Activated naive CD4-positive, alpha-beta T cell treated with anti-CD3 and anti-CD28 coated beads, Interleukin-2, amount 50 U/mL, for 24 hours (primary cell): ENCODE measurements around the gene APOB.

Experiments used
- H3K27ac Mint-ChIP-seq: one replicate; pipeline ENCODE4 v1.8.0; 2021; ENCODE audit warnings: mild to moderate bottlenecking, mixed read lengths
- H3K27me3 Mint-ChIP-seq: one replicate; pipeline ENCODE4 v1.8.0; 2021; ENCODE audit warnings: mixed read lengths
- H3K36me3 Mint-ChIP-seq: one replicate; pipeline ENCODE4 v1.8.0; 2021; ENCODE audit warnings: mixed read lengths
- H3K4me1 Mint-ChIP-seq: one replicate; pipeline ENCODE4 v1.8.0; 2021; ENCODE audit warnings: mixed read lengths
- H3K4me3 Mint-ChIP-seq: one replicate; pipeline ENCODE4 v1.8.0; 2021; ENCODE audit warnings: mild to moderate bottlenecking, mixed read lengths
- H3K9me3 Mint-ChIP-seq: one replicate; pipeline ENCODE4 v1.8.0; 2021; ENCODE audit warnings: mixed read lengths

Gene APOB

GRCh38 chr2:21018290-21018689 is 25.6 kb downstream of the APOB start:
- Mint-ChIP-seq H3K27ac (no peak overlapping the region), H3K4me1 (no peaks in the 10 kb centered on the region), H3K4me3 (no peak overlapping the region), H3K27me3 (peaks cover 11% of the 10 kb centered on the region), H3K36me3 (no peaks in the 10 kb centered on the region), H3K9me3 (no peaks in the 10 kb centered on the region)

- Mint-ChIP-seq H3K27me3 (peaks cover 8% of the 10 kb centered on the region), H3K9me3 (no peaks in the 10 kb centered on the region), H3K4me3 (no peak overlapping the region), H3K27ac (no peak overlapping the region), H3K4me1 (no peaks in the 10 kb centered on the region), H3K36me3 (no peaks in the 10 kb centered on the region)
These were observed 26.1 kb downstream of the APOB start for GRCh38 chr2:21017748-21018276.

DNA sequence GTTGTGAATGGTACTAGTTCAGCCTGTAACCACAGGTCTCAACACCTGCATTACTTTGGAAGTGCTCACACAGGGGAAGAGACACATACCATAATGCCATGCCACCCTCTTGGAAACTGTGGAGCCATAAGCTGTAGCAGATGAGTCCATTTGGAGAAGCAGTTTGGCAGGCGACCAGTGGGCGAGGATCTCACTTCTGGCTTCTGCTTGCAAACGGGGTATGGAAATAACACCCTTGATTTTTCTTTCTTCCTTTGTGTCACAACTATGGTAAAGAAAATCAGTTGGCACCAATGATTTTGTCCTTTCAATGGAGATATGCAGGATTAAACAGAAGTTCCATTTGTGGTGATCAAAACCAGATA is 28.6 kb downstream of the APOB start:
- Mint-ChIP-seq H3K4me3 (no peak overlapping the region), H3K27me3 (peaks cover 10% of the 10 kb centered on the region), H3K4me1 (no peaks in the 10 kb centered on the region), H3K9me3 (no peaks in the 10 kb centered on the region), H3K27ac (no peak overlapping the region), H3K36me3 (no peaks in the 10 kb centered on the region)

GRCh38 chr2:21014364-21015280 is 29.3 kb downstream of the APOB start:
- Mint-ChIP-seq H3K27ac (no peak overlapping the region), H3K9me3 (no peaks in the 10 kb centered on the region), H3K27me3 (peaks cover 11% of the 10 kb centered on the region), H3K36me3 (no peaks in the 10 kb centered on the region), H3K4me1 (no peaks in the 10 kb centered on the region), H3K4me3 (no peak overlapping the region)

DNA sequence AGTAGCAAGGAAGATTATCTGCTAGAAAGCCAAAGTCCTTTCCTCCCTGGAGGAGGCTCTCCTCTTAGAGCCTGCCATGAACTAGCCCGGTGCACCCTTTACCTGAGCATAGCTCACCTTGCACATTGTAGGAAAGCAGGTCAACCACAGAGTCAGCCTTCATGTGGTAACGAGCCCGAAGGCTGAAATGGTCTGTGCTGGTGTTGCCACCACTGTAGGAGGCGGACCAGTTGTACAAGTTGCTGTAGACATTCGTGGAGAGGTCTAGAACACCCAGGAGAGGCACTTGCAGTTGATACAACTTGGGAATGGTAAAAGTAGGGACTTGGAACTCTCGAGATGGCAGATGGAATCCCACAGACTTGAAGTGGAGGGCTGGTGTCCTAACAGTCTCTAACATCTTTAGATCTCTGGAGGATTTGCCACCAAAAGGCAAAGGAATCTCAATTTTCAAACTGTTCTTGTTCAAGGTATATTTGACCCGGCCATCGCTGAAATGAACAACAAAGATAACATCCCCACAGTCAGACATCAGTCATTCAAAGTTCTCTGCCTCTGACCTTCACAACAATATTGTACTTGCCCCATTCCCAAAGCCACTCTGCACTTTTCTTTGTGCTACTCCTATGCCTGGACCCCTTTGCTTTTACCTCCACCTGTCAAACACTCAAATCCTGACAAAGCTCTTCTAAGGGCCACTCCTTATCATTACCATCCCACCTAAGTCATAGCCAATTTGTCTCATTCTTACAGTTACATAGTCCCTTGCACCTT is 30.6 kb downstream of the APOB start:
- Mint-ChIP-seq H3K27ac (no peak overlapping the region), H3K36me3 (no peaks in the 10 kb centered on the region)

GRCh38 chr2:21012557-21012937 is 31.3 kb downstream of the APOB start:
- H3K4me3 Mint-ChIP-seq: no peak overlapping the region
- H3K36me3 Mint-ChIP-seq: no peaks in the 10 kb centered on the region
- H3K27me3 Mint-ChIP-seq: peaks cover 11% of the 10 kb centered on the region
- no peak overlapping the region for H3K27ac Mint-ChIP-seq
- H3K9me3 Mint-ChIP-seq: no peaks in the 10 kb centered on the region
- H3K4me1 Mint-ChIP-seq: no peaks in the 10 kb centered on the region

More for the DNA sequence above, 30.6 kb downstream of the APOB start:
- Mint-ChIP-seq H3K9me3 (no peaks in the 10 kb centered on the region), H3K4me1 (no peaks in the 10 kb centered on the region), H3K27me3 (peaks cover 14% of the 10 kb centered on the region), H3K4me3 (no peak overlapping the region)

DNA sequence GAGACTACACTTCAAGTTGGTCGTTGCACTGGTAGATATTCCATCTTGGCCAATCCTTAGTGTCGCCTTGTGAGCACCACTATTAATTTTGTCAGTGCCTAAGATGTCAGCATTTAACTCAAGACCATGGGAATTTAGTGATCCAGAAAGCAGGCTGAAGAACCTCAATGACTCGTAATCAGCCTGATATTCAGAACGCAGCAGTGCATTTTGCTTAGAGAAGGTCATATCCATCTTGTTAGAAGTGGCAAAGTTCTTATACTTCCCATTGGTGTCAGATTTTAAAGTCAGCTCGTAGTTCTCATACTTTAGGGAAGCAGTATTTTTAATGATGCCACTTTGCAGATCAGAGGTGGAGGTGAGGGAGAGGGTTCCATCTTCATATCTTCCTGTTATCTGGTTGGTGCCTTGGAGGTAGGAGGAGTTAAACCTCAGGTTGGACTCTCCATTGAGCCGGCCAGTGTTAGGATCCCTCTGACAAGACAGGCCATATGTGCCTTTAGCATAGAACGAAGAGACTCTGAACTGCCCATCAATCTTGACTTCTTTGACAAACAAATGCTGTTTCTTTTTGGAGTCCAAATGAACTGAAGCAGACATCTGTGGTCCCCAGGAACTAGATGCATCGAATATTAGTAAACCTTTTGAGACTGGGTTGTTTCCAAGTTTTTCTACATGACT is 31.9 kb downstream of the APOB start:
- Mint-ChIP-seq H3K4me1 (no peaks in the 10 kb centered on the region), H3K4me3 (no peak overlapping the region), H3K27me3 (peaks cover 11% of the 10 kb centered on the region), H3K36me3 (no peaks in the 10 kb centered on the region), H3K9me3 (no peaks in the 10 kb centered on the region), H3K27ac (no peak overlapping the region)

DNA sequence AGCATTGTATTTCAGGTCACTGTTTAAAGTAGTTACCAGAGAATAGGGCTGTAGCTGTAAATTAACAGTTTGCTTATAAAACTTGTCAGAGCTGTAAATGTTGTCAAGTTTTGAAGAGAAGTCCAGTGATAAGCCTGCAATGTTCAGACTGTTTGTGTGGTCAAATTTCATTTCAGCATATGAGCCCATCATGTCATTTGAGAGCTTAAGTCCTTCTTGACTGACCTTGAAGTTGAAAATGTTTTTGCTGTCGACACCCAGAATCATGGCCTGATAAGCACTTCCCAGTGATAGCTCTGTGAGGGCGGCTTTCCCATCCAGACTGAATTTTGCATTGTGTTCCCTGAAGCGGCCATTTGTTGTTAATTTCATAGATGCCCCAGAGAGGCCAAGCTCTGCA is 32.4 kb downstream of the APOB start:
- no peak overlapping the region for H3K4me3 Mint-ChIP-seq
- H3K27me3 Mint-ChIP-seq: peaks cover 15% of the 10 kb centered on the region
- no peaks in the 10 kb centered on the region for H3K36me3 Mint-ChIP-seq
- H3K4me1 Mint-ChIP-seq: no peaks in the 10 kb centered on the region
- no peaks in the 10 kb centered on the region for H3K9me3 Mint-ChIP-seq
- no peak overlapping the region for H3K27ac Mint-ChIP-seq

- no peaks in the 10 kb centered on the region for H3K9me3 Mint-ChIP-seq
- no peaks in the 10 kb centered on the region for H3K4me1 Mint-ChIP-seq
- no peak overlapping the region for H3K4me3 Mint-ChIP-seq
- H3K36me3 Mint-ChIP-seq: no peaks in the 10 kb centered on the region
- no peak overlapping the region for H3K27ac Mint-ChIP-seq
- H3K27me3 Mint-ChIP-seq: peaks cover 14% of the 10 kb centered on the region
These were observed 32.9 kb downstream of the APOB start for GRCh38 chr2:21010813-21011439.

GRCh38 chr2:21009662-21010225 is 34.1 kb downstream of the APOB start:
- Mint-ChIP-seq H3K9me3 (no peaks in the 10 kb centered on the region), H3K27ac (no peak overlapping the region), H3K27me3 (peaks cover 12% of the 10 kb centered on the region), H3K36me3 (no peaks in the 10 kb centered on the region), H3K4me3 (no peak overlapping the region), H3K4me1 (no peaks in the 10 kb centered on the region)

DNA sequence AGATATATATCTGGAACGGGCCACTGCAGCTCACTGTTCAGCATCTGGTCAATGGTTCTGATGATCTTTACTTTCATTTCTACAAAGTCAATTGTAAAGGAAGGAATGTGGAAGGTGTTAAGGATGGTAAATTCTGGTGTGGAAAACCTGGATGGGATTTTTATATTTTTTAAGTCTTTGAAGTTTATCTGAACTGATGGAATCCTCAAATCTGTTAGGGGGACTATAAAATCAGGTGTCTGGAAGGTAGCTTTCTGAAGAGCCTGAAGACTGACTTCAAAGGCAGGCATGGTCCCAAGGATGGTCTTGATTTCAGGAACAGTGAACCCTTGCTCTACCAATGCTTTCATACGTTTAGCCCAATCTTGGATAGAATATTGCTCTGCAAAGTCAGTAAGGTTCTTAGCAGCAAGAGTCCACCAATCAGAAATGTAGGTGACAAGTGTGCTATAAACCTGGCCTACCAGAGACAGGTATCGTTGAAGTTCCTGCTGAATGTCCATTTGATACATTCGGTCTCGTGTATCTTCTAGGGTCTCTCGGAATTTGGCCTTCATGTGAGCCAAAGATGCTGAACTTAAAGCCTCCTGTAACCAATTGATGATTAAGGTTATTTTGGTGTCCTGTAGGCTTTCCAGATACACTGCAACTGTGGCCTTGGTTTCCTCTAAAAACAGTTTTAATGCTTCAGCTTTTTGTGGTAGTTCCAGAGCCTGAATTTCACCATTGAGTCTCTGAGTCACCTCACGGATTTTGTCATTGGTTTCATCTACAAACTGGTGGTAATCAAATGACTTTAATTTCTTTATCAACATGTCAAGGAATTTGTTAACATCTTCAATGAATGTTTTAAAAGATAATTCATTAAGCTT is 34.8 kb downstream of the APOB start:
- H3K4me1 Mint-ChIP-seq: no peaks in the 10 kb centered on the region
- no peak overlapping the region for H3K4me3 Mint-ChIP-seq
- H3K27ac Mint-ChIP-seq: no peak overlapping the region
- H3K27me3 Mint-ChIP-seq: peaks cover 12% of the 10 kb centered on the region
- H3K36me3 Mint-ChIP-seq: no peaks in the 10 kb centered on the region
- no peaks in the 10 kb centered on the region for H3K9me3 Mint-ChIP-seq

- Mint-ChIP-seq H3K36me3 (no peaks in the 10 kb centered on the region), H3K27ac (no peak overlapping the region), H3K27me3 (peaks cover 12% of the 10 kb centered on the region), H3K4me3 (no peak overlapping the region), H3K4me1 (no peaks in the 10 kb centered on the region), H3K9me3 (no peaks in the 10 kb centered on the region)
These were observed 35.7 kb downstream of the APOB start for GRCh38 chr2:21008014-21008789.

DNA sequence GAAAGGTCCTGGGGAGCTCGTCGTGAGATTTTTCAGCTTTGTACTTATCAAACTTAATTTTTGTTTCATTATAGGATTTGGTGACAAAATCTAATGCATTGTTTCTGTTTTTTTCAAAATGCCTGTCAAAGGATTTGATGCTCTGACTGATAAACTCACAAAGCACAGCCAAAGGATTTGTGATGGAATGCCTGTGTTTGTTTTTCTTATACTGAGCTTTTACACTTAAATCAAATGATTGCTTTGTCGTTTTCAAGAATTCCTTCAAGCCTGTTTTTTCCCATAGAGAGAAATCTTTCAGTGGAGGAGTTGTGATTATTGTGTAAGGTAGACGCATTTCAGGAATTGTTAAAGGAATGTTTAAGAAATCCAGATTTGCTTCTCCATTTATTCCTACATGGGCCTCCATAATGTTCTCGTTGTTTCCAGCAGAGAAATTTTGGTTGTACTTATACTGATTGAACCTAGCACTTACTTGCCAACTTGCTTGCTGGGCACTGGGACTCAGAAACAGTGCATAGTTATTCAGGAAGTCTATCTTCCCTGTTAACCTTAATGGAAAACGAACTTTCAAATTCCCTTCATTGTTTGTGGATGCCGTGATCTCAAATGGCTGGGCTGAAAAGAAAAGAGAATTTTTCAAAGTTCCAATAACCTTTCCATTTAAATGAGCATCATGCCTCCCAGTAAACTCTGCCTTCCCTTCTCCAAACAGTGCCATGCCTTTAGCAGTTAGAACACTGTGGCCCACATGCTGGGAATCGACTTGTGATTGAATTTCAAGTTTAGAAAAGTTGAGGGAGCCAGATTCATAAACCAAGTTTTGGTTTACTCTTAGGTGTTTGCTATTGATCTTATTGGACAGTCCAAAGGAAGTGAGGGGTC is 36.5 kb downstream of the APOB start:
- H3K9me3 Mint-ChIP-seq: no peaks in the 10 kb centered on the region
- H3K27me3 Mint-ChIP-seq: peaks cover 9% of the 10 kb centered on the region
- no peaks in the 10 kb centered on the region for H3K4me1 Mint-ChIP-seq
- no peaks in the 10 kb centered on the region for H3K36me3 Mint-ChIP-seq
- no peak overlapping the region for H3K27ac Mint-ChIP-seq
- H3K4me3 Mint-ChIP-seq: no peak overlapping the region
